T-helper 2 cell (primary cell): Measurements from ENCODE around the gene PAK2.
"Not testable (repeated sequence)": the region's sequence is repeated elsewhere in the genome, so short reads cannot be mapped to it uniquely, and the experiment has no call there.

Source experiments
- DNase-seq, 5 experiments: peaks; one replicate each; pipeline versions ENCODE4 v3.0.0 to v3.0.0-alpha.2; 2012 to 2022

Gene PAK2

DNA sequence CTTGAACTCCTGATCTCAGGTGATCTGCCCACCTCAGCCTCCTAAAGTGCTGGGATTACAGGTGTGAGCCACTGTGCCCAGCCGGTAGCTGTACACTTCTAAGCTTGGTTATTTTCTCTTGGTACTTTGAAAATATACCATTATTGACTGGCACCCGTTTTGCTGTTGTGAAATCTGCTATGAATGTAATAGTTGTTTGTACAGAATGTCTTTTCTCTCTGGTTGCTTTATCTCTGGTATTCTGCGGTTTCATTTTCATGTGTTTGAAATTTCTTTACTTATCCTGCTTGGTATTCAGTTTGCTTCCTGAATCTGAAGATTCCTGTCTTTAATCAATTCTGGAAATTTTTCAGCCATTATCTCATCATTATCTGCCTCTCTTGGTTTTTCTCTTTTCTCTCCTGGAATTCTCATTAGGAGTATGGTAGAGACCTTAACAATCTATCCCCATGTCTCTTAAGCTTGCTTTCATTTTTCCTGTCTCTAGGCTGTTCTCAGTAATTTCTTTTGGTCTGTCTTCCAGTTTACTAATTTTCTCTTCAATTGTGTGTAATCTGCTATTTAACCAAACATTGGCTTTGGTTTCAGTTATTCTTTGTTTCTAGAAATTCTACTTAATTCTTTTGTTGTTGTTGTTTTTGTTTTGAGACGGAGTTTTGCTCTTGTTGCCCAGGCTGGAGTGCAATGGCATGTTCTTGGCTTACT, 2.8 kb upstream of the PAK2 start:
- DNase-seq, result no peak

DNA sequence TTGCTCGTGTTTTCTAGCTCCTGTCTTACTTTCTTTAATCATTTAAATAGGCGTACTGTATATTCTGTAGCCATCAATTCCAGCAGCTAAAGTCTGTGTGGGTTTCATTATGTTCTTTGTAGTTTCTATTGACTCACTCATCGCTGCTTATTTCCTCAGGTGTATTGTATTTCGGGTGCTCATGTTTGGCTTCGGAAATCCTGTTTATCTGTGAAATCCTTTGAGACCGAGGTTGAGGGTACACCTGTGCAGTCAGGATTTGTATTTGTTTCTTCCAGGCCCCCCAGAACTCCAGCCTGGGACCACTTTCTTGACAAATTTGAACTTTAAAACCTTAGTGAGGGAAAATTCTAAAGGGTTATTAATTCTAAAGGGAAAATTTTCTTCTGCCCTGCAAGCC, 2.0 kb upstream of the PAK2 start:
- no peak for DNase-seq

DNA sequence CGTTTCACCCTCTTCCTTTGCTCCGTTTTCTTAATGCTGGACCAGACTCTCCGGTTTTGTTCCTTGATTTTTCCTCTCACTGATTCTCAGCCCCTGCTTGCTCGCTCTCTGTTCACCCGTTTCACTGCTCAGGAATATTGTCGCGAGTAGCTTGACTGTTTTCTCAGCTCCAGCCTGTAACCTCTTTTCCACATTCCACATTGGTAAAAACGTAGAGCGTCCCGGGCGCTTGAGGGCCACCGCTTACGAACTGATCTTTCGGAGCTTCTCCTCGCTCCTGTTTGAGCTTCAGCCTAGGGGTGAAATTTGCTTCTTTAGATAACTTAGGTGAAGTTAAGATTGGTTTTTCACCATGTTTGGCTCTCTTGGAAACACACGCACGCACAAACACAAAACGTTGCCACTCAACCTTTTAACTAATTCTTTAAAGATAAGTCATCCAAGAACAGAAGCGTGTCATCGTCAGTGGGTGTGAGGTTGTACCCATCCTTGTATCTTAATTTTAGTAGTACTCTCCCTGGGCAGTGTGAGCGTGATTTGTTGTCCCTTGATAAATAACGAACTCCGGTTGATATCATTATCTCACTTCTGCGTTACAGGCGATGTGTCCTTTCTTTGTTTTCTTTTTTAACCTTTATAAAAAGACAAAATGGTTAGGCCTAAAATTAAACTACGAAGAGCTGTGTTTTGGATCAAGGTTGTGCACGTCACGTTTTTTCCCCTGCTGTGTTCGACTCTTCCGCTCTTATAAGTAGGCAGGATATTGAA, 1.0 kb downstream of the PAK2 start:
- DNase-seq, result peak in 3 of 5 experiments; percentile 18 to 78 (median 39)

DNA sequence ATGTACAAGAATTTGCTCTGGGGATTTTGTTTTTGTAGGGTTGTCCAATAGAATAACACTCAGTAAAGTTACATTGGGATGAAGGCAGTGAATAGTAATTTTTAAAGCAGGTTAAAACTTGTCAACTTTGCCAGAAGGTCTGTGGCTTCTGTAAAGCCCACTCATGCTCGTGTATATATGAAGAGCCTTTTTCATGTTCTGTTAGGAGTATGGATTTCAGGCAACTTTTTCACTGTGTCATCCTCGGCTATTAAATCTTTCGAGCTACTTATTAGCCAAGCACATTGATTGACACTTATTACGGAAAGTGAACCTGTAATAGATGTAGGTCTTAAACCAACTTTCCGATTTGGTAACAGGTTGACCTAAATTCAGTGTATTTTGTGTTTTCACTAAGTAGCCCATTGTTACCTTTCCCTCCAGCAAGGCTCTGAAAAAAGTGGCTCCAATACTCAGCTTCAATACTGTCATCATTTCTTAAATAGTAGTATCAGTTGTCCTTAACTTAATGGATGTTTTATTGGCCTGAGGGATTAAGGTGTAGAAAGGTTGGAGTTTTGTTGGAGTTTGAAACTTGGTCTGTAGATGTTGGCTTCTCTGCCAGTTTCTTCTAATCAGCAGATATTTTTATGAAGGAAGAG, 1.7 kb downstream of the PAK2 start:
- no peak for DNase-seq

DNA sequence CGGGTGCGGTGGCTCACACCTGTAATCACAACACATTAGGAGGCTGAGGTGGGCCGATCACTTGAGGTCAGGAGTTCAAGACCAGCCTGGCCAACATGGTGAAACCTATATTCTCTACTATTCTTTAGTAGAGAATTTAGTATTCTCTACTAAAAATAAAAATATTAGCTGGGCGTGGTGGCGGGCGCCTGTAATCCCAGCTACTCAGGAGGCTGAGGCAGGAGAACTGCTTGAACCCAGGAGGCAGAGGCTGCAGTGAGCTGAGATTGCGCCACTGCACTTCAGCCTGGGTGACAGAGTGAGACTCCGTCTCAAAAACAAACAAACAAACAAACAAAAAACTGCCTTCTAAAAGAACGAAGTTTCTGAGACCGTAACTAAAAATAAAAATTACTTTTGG, 3.9 kb downstream of the PAK2 start:
- not testable (repeated sequence) for DNase-seq

DNA sequence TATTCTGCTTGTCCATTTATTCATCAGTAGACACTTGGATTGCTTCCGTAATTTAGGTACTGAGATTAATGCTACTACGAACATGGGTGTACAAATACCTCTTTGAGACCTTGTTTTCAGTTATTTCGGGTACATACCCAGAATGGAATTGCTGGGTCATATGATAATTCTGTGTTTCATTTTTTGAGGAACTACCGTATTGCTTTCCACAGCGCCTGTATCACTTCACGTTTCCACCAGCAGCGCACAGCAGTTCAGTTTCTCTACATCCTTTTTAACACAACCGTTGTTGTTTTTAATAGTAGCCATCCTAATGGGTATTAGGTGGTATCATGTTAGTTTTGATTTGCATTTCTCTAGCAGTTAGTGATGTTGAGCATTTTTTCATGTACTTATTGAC, 9.5 kb downstream of the PAK2 start:
- no peak for DNase-seq

DNA sequence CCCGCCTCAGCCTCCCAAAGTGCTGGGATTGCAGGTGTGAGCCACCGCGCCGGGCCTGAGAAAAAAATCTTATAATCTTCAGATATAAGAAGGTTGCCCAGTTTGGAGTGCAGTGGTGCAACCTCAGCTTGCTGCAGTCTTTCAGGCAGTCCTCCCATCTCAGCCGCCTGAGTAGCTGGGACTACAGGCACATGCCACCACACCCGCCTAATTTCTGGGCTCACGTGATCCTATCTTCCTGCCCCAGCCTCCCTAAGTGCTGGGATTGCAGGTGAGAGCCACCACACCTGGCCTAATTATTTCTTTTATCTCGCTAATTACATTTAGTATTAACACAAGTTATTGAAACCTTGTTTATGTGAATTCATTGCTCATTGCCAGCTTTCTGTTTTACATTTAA, 13.5 kb downstream of the PAK2 start:
- no peak for DNase-seq

DNA sequence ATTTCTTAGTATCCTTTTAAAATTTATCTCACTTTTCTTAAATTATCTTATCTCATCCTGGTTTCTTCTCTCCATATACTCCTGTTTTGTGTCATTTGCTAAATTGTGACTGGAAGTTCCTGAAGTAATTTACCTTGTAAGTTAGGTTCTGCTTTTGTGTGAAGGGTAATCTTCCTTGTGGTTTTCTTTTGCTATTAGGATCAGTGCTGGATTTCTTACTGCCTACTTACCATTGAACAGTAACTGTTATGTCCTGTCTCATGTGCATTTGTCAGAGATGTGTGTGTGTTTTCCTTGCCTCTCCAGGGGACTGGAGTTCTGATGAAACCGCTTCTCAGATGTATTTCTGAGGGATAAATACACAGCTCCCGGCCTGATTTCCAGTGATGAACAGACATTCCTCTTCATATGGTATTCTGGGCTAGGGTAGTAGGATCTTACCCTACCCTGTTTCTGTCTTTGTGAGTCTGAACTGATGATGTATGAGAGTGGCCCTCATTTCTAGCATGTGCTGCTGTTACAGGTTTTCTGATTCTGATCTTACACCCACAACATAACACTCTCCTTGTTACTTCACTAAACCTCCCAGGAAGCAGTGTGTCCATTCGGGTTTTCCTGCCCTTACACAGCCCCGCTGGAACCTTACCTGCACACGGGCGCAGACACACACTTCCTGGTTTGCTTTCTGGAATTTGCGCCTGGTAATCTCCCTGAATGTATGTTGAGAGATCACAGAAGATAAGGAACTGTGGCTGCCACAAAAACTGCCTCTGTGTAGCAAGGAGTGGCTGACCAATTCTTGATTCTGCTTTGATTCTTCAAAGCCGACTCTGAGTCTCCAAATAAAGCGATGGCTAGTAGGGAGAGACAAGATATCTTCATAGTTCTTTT, 14.7 kb downstream of the PAK2 start:
- DNase-seq, result peak in 1 of 5 experiments; percentile 15

DNA sequence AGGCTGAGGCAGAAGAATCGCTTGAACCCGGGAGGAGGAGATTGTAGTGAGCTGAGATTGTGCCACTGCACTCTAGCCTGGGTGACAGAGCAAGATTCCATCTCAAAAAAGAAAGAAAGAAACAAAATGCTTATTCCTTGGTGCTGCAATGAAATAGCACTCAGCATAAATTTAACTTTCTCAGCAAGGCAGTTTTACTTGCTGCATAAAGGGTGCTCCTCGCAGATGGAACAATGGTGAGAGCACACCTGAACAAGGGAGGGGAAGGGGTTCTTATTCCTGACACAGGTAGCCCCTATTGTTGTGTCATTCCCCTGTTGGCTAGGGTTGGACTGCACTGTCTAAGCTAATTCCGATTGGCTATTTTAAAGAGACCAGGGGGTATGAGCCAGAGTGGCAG, 17.1 kb downstream of the PAK2 start:
- DNase-seq, result peak in 1 of 5 experiments; percentile 14

DNA sequence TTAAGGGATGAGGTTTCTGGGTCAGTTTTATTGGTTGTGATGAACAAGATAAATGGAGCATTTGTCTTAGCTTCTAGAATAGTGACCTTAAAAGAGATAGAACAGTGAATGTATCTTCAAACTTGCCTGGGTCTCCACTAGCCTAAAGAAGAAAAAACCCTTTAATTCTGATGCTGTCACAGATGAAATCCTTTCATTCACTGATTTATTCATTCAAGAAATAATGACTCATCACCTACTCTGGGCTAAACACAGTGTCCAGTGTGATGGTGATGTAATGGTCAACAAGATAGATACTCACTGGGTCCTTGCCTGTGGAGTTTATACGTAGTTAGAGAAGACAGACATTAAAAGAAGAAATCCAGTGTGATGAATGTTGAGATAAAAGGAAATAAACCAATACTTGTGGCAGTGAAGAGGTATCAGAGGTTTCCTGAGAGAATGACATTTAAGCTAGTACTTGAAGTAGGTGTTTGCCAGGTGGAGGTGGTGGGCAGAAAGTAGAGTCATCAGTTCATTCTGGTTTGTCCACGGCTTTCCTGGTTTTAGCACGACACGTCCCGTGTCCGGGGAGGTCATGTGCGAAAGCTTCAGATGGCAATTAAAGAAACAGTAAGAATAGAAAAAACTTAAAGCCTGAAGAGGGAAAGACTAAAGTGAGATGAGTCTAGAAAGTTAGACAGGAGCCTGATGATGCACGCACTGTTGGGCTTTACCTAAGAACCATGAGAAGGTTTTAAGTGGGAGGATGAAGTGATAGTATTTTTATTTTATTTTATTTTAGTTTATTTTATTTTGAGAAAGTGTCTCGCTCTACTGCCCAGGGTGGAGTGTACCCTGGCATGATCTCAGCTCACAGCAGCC, 18.5 kb downstream of the PAK2 start:
- DNase-seq, result no peak

DNA sequence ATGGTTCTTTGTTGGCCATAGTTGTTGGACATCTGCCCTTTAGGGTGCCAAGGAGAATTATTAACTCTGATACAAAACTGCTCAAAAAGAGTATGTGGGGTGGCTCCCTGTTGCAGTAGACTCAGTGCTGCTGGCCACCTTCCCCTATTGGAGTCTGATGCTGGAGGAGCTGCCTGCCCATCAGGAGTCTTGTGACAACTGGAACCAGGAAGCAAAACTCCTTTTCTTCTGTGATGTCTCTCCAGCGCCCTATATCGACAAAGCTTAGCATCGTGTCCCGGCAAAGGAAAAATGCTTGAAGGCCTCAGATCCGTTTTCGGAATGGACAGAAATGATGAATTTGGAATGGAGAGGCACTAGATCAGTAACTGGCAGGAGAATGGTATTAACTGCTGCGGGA, 23.5 kb downstream of the PAK2 start:
- DNase-seq, result no peak

DNA sequence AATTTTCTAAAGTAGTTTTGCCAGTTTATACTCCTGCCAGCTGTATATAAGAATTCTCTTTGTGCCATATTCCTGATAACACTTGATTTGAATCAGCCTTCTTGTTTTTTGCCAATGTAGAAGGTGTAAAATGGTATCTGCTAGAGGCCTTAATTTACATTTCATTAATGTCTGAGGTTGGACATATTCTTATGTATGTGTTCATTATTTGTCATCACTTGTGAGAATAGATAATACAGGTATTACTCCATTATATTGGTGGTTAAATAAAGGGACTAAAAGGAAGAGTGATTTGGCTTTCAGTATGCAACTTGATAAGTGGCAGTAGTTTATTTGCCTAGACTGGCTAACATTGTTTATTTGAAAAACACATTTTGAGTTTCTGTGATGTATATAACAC, 25.8 kb downstream of the PAK2 start:
- DNase-seq, result no peak

DNA sequence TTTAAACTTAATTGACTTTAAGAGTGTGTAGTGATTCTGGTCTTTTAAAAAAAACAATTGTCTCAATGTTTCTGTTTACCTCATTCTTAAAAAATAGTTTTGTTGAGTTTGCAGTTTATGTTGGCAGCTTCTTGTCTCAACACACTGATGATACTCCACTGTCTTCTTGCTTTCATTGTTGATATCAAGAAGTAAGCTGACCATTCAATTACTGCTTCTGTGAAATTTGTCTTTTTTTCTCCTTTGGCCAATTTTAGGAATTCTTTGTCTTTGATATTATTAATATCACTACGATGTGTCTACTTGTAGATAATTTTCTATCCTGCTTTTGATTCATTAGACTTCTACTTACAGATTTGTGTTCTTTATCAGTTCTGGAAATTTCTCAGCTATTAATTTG, 31.4 kb downstream of the PAK2 start:
- no peak for DNase-seq

DNA sequence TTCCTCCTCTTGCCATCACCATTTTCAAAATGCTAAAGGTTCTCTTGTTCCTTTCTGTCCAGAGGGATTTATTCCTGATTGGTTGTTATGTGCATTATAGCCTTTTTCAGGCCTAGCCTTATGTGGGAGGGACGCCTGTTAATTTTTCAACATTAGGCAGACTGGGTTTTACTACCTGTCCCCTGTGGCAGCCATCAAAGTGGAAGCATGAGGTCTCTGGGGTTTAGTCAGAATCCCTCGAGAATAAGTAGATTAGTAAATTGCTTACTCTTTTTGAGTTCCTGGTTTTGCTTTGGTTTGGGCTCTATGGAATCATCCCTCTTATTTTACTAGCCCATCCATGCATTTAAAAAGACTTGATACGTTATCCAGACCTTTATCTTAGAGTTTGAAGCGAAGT, 32.4 kb downstream of the PAK2 start:
- no peak for DNase-seq

DNA sequence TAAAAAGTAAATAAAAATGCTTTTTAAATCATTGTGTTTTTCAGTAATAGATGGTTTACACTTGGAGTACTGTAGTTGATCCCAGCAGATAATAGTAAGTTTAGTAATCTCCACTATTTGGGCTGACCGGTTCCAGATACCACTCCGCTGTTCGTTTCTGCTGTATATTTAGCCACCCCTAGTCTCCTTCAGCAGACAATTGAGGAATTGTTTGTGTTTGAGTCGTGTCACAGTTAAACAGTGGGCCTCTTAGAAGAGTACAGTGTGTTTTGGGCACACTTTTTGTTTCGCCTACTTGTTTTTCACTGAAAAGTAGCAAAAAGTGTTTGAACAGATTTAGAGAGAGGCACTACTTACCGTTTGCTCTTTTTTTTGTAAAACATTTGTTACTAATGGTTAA, 33.2 kb downstream of the PAK2 start:
- no peak for DNase-seq

DNA sequence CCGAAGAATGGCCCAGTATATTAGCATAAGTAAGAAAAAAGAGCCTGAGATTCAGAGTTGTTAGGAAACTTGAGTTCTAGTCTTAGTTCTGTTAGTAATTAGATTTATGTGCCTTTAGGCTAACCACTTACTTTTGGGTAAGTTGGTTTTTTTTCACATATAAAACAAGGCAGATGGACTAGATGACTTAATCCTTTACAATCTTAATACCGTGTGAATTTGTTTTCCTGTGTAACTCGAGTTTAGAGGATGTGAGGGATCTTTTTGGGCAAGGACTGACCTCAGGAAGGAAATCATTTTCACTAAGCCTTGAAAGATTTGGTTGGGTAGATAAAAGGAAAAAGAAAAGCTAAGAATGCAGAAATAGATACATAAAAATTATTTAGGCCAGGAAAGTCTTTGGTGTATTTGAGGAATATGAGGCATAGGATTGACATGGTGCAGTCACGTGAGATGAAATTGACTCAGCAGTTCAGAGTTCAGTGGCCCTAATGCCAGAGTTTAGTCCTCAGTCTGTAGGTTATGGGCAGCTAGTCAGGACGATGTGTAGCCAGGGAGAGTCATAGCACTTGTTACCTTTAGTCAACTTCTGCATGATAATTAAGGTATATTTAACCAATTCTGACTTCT, 34.6 kb downstream of the PAK2 start:
- DNase-seq, result no peak

DNA sequence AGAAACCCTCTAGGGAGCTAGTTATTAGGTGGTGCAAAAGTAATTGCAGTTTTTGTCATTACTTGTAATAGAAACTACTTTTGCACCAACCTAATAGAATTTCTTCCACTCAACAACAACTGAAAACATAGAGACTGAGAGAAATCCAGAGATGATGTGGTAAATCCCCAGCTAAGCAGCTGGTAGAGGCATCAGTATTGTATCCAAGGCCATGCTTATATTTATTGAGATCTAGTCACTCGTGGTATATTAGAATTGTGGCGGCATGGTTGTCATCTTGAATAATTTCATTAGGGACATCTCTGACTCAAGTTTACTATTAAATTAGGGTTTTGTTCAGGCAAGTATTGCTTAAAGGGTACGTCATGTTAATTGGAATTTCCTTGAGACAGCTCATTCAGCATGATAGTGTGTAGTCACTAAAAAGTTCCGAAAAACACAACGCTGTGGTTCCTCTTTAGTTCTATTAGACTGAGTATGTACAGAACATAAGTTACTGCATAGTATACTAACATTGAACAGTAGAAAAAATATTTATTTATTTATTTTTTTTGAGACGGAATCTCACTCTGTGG, 35.3 kb downstream of the PAK2 start:
- no peak for DNase-seq

DNA sequence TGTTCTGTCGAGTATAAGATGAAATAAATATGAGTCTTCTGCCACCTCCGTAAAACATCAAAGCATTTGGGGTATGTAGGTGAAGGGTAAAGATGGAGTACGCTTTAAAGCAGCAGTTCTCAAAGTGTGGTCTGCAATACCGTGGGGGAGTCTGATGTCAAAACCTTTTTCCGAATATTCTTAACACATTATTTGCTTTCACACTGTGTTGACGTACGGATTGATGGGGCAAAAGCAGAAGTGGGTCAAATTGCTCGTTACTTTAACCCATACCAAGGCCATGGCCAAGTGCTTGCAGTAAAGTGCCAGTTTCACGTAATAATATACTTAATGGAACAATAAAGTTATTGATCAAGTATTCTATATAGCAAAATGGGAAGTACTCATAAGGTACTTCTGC, 36.3 kb downstream of the PAK2 start:
- no peak for DNase-seq

DNA sequence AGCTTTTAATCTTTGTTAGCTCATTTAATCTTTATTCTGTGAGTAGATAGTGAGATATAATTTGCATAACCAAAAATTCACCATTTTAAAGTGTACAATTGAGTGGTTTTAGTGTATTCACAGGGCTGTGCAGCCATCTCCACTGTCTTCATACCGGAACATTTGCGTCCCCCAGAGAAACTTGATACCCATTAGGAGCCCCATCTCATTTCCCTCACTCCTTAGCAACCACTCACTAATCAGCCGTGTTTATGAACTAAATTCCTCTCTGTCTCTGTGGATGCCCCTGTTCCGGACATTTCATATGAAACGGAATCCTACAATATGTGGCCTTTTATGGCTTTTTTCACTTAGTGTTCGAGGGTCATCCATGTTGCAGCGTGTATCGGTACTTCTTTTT, 38.2 kb downstream of the PAK2 start:
- DNase-seq, result no peak

DNA sequence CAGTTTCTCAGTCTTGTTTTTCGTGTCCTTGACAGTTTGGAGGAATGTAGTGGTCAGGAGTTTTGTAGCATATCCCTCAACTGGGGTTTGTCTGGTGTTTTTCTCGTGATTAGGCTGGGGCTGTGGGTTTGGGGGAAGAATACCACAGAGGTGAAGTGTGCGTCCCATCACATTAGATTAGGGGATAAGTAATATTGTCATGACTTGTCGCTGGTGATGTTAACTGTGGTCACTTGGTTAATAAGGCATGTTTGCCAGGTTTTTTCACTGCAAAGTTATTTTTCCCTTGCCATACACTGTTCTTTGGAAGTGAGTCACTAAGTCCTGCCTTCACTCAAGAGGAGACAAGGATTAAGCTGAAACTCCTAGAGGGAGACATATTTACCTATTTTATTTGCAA, 39.1 kb downstream of the PAK2 start:
- DNase-seq, result no peak

DNA sequence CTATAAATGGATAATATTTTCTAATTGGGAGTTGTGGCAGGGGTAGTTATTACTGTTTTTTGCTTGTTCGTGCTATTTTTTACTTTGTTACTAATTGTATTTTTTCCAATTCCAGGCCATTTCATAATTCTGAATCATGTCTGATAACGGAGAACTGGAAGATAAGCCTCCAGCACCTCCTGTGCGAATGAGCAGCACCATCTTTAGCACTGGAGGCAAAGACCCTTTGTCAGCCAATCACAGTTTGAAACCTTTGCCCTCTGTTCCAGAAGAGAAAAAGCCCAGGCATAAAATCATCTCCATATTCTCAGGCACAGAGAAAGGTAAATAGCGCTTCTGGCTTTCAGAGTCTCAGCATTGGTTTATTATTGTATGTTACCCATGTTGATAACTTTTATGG, 42.9 kb downstream of the PAK2 start:
- DNase-seq, result no peak
